Sigmoid colon (tissue), 4 donors: Measurements from ENCODE around the gene RSBN1L.

Experiments used
- CTCF ChIP-seq, 4 experiments: fragments of 450-650 bp in 3 of 4; fragments of 200-600 bp in 1 of 4; IDR thresholded peaks; one replicate each; pipeline ENCODE4 v1.5.1; 2016 to 2019; ENCODE audit warnings: antibody characterized with exemption in 4 of 4, mild to moderate bottlenecking in 3 of 4, moderate library complexity in 2 of 4
- POLR2A ChIP-seq, 2 donors: fragments of 450-650 bp; IDR thresholded peaks; one replicate each; pipeline ENCODE4 v1.6.1; 2016; ENCODE audit warnings: antibody characterized with exemption in 2 of 2, mild to moderate bottlenecking in 2 of 2, moderate library complexity in 2 of 2
- POLR2AphosphoS5 ChIP-seq, 4 donors: sonication (generic); formaldehyde crosslinking; IDR thresholded peaks; one replicate each; pipeline ENCODE4 v1.6.1; 2017; ENCODE audit warnings: antibody characterized with exemption in 4 of 4

GRCh38 chr7:77685233-77685632, 11.0 kb upstream of the RSBN1L start:
- no peak for TF ChIP-seq CTCF (IDR thresholded peaks at IDR 0.05)
- no peak for TF ChIP-seq POLR2A (IDR thresholded peaks at IDR 0.05)
- TF ChIP-seq POLR2AphosphoS5 (IDR thresholded peaks at IDR 0.05) = peak in 3 of 4 donors; percentile 8 to 64 (median 56)
